Endothelial cell (in vitro differentiated cells): ENCODE results near the gene ARL6IP6. TPM values are rescaled to one million over a fixed set of nuclear protein-coding genes. Genes with fewer than 3 reads are reported as not detected.
A peak's percentile ranks its signal among the peaks of the same experiment; 100 is the strongest.
"Not testable (repeated sequence)": the region's sequence is repeated elsewhere in the genome, so short reads cannot be mapped to it uniquely, and the experiment has no call there.

Experiments used
- DNase-seq: peaks from one replicate; pipeline ENCODE4 v3.0.0; 2021; ENCODE audit warnings: low spot score
- H3K27ac Mint-ChIP-seq: one replicate; pipeline ENCODE4 v1.8.0; 2021; ENCODE audit warnings: mixed read lengths, inconsistent platforms; ENCODE audit not compliant: unreplicated experiment
- H3K27me3 Mint-ChIP-seq: one replicate; pipeline ENCODE4 v1.8.0; 2021; ENCODE audit warnings: mild to moderate bottlenecking, moderate library complexity, mixed read lengths, inconsistent platforms; ENCODE audit not compliant: unreplicated experiment
- H3K36me3 Mint-ChIP-seq: one replicate; pipeline ENCODE4 v1.8.0; 2021; ENCODE audit warnings: mild to moderate bottlenecking, low read depth, mixed read lengths, inconsistent platforms; ENCODE audit not compliant: unreplicated experiment
- H3K4me1 Mint-ChIP-seq: one replicate; pipeline ENCODE4 v1.8.0; 2021; ENCODE audit warnings: mild to moderate bottlenecking, mixed read lengths, inconsistent platforms; ENCODE audit not compliant: unreplicated experiment
- H3K4me3 Mint-ChIP-seq: one replicate; pipeline ENCODE4 v1.8.0; 2021; ENCODE audit warnings: mild to moderate bottlenecking, mixed read lengths, inconsistent platforms; ENCODE audit not compliant: unreplicated experiment
- H3K9me3 Mint-ChIP-seq: one replicate; pipeline ENCODE4 v1.8.0; 2021; ENCODE audit warnings: mixed read lengths, inconsistent platforms; ENCODE audit not compliant: unreplicated experiment
- CTCF ChIP-seq: fragments of 200-600 bp; sonication (generic); IDR thresholded peaks from one replicate; pipeline ENCODE4 v1.5.0; 2021; ENCODE audit warnings: antibody characterized with exemption; ENCODE audit not compliant: unreplicated experiment
- total RNA-seq: library from RNA; stranded (reverse); fragmentation: NEBNext Ultra II Directional; extraction: Animal tissue kit (Norgen Biotek cat#: 25700); gene quantifications from one replicate; pipeline ENCODE4 v1.2.1, GENCODE V29; 2021; ENCODE audit not compliant: unreplicated experiment

ARL6IP6 gene
- total RNA-seq, 1 donor from 2014 or later: 22.7 TPM

DNA sequence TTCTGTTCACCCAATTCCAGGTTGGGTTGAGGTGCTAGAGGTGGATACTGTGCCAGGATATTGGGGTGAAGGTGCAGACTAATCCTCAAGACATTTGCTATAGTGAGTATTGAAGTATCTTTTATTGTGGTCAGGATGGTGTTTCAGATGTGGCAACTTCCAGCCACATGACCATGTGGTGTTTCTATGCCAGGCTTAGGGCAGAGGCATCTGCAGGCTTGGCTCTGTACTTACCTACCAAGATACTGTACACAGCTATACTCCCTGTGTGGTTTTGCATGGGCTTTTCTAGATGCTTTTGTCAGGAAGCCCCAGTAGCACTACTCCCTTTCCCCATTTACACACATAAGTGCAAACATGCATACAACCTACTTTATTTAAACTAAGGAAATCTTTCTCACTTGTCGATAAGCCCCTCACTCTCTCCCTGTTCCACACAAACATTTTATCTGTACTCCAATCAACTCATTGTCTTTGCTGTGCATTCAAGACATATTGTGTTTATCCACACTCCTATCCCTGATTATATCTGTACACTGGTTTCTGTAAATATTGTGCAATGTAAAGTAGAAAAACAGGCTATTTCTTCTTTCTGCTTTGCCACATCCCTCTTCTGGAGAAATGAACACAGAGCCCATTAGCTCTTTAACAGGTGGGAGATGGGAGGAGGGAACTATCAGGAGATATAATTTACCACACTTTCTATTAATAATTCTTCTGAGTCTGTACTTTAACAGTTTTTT is 12.3 kb downstream of the ARL6IP6 start:
- no peaks in the 10 kb centered on the region for H3K36me3 Mint-ChIP-seq
- DNase-seq: no peak

DNA sequence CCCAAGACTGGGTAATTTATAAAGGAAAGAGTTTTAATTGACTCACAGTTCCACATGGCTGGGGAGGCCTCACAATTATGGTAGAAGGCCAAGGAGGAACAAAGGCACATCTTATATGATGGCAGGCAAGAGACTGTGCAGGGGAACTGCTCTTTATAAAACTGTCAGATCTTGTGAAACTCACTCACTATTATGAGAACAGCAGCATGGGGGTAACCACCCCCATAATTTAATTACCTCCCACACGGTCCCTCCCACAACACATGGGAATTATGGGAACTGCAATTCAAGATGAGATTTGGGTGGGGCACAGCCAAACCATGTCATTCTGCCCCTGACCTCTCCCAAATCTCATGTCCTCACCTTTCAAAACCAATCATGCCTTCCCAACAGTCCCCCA is 19.1 kb downstream of the ARL6IP6 start:
- H3K9me3 Mint-ChIP-seq, H3K27me3 Mint-ChIP-seq, H3K4me1 Mint-ChIP-seq, H3K27ac Mint-ChIP-seq, DNase-seq: not testable (repeated sequence)
- Mint-ChIP-seq H3K36me3 (peaks cover 29% of the 10 kb centered on the region), H3K4me3 (peak overlapping the region; percentile 5)

More for the DNA sequence above, 12.3 kb downstream of the ARL6IP6 start:
- H3K27me3 Mint-ChIP-seq: no peaks in the 10 kb centered on the region
- TF ChIP-seq CTCF: no peak
- peaks cover 3% of the 10 kb centered on the region for H3K4me1 Mint-ChIP-seq
- no peaks in the 10 kb centered on the region for H3K9me3 Mint-ChIP-seq
- H3K27ac Mint-ChIP-seq: no peak overlapping the region
- H3K4me3 Mint-ChIP-seq: no peak overlapping the region

- H3K9me3 Mint-ChIP-seq: no peaks in the 10 kb centered on the region
- DNase-seq: no peak
- peaks cover 6% of the 10 kb centered on the region for H3K4me1 Mint-ChIP-seq
- no peaks in the 10 kb centered on the region for H3K27me3 Mint-ChIP-seq
- no peak overlapping the region for H3K27ac Mint-ChIP-seq
- H3K36me3 Mint-ChIP-seq: peaks cover 29% of the 10 kb centered on the region
- TF ChIP-seq CTCF: no peak
- H3K4me3 Mint-ChIP-seq: no peak overlapping the region
Measured at GRCh38 chr2:152738438-152738837, 20.0 kb downstream of the ARL6IP6 start.

DNA sequence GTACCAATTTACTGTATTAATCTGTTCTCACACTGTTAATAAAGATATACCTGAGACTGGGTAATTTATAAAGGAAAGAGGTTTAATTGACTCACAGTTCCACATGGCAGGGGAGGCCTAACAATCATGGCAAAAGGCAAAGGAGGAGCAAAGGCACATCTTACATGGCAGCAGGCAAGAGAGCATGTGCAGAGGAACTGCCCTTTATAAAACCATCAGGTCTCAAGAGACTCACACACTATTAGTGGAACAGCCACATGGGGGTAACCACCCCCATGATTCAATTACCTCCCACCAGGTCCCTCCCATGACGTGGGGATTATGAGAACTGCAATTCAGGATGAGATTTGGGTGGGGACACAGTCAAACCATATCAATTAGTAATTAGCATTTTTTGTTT is 21.3 kb downstream of the ARL6IP6 start:
- H3K4me3 Mint-ChIP-seq: peak overlapping the region; percentile 20
- not testable (repeated sequence) for H3K27me3 Mint-ChIP-seq, H3K27ac Mint-ChIP-seq, H3K4me1 Mint-ChIP-seq, DNase-seq, H3K9me3 Mint-ChIP-seq
- peaks cover 29% of the 10 kb centered on the region for H3K36me3 Mint-ChIP-seq

- no peak for DNase-seq
- Mint-ChIP-seq H3K4me1 (peaks cover 3% of the 10 kb centered on the region), H3K4me3 (no peak overlapping the region), H3K27me3 (no peaks in the 10 kb centered on the region), H3K9me3 (no peaks in the 10 kb centered on the region), H3K36me3 (peaks cover 29% of the 10 kb centered on the region), H3K27ac (no peak overlapping the region)
- TF ChIP-seq CTCF: peak; percentile 89
Measured at GRCh38 chr2:152740743-152741328, 22.4 kb downstream of the ARL6IP6 start.

DNA sequence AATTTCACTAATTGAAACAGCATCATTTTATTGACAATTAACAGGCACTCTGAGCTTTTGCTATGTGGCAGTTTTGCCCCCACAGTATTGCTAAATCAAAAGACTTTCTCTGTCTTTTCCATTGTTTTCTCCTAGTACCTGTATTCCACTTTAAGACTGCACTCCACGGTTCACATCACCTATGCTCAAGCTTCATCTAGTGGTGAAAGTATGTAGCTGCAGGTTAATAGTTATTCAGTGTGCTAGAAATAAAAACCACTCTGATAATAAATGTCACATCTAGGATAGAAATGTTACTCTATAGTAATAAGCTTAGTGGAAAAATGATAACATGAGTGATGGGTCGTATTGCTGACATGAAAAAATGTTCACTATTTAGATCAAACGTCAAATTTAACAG is 24.6 kb downstream of the ARL6IP6 start:
- H3K4me3 Mint-ChIP-seq: no peak overlapping the region

DNA sequence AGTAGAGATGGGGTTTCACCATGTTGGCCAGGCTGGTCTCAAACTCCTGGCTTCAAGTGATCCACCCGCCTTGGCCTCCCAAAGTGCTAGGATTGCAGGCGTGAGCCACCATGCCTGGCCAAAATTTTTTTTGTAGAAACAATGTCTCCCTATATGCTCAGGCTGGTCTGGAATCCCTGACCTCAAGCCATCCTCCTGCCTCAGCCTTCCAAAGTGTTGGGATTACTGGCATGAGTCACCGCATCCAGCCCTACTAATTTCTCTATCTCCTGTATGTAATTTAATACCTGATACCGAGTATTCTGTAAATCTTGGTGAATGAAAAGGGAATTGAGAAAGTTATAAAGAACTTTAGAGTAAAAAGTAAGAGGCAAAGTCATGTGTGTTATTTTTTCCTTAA is 29.3 kb downstream of the ARL6IP6 start:
- not testable (repeated sequence) for H3K9me3 Mint-ChIP-seq, H3K36me3 Mint-ChIP-seq, H3K27me3 Mint-ChIP-seq, DNase-seq, H3K4me1 Mint-ChIP-seq, H3K27ac Mint-ChIP-seq, H3K4me3 Mint-ChIP-seq

More for the DNA sequence above, 24.6 kb downstream of the ARL6IP6 start:
- H3K27me3 Mint-ChIP-seq: no peaks in the 10 kb centered on the region
- H3K4me1 Mint-ChIP-seq: no peaks in the 10 kb centered on the region
- peak; percentile 67 for TF ChIP-seq CTCF
- peaks cover 16% of the 10 kb centered on the region for H3K36me3 Mint-ChIP-seq
- no peak for DNase-seq
- H3K27ac Mint-ChIP-seq: no peak overlapping the region
- no peaks in the 10 kb centered on the region for H3K9me3 Mint-ChIP-seq
